ENCODE results near the gene KREMEN1. TPM values are rescaled to one million over a fixed set of nuclear protein-coding genes. Genes with fewer than 3 reads are reported as not detected.

Gene KREMEN1
- total and polyA plus RNA-seq, 9 of the 15 experiments (the other 6 are each of a cell fraction or from before 2014, with no cell fraction given) = 0.69 to 11.5 (median 4.3) TPM

DNA sequence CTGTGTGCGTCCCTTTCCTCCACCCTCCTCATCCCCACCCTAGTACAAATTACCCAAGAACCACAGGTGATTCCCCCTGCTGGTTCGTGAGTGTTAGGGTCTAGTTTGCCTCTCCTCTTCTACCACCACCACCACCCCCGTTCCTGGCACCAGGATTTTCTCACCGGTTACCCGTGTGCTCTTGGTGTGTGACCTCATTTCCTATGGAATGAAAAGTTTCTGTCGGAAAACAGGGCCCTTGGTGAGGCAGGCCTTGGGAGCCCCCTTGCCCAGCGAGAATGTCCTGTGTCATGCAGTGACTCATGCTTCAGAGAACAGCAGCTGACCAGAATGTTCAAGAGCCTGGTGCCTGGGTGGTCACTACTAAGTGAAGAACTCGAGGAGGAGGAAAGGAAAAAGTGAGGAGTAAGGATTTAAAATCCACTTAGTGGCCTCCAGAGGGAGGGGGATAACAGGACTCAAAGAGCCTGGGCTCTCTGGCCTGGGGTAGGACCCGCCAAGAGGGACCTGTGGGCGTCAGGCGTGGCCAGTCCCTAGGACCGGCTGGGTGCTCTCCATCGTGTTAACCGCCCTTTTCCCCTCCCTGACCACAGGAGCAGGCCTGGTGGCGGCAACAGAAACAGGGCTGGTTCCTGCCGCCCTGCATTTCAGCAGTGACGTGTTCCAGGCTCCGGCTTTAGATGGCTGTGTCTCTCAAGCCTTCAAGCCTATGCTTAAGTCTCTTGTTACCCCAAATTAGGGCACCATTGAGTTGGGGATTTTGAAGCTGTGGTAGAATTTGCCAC is 41.4 kb upstream of the KREMEN1 start (continued):
- TF ChIP-seq, protein P1, sequence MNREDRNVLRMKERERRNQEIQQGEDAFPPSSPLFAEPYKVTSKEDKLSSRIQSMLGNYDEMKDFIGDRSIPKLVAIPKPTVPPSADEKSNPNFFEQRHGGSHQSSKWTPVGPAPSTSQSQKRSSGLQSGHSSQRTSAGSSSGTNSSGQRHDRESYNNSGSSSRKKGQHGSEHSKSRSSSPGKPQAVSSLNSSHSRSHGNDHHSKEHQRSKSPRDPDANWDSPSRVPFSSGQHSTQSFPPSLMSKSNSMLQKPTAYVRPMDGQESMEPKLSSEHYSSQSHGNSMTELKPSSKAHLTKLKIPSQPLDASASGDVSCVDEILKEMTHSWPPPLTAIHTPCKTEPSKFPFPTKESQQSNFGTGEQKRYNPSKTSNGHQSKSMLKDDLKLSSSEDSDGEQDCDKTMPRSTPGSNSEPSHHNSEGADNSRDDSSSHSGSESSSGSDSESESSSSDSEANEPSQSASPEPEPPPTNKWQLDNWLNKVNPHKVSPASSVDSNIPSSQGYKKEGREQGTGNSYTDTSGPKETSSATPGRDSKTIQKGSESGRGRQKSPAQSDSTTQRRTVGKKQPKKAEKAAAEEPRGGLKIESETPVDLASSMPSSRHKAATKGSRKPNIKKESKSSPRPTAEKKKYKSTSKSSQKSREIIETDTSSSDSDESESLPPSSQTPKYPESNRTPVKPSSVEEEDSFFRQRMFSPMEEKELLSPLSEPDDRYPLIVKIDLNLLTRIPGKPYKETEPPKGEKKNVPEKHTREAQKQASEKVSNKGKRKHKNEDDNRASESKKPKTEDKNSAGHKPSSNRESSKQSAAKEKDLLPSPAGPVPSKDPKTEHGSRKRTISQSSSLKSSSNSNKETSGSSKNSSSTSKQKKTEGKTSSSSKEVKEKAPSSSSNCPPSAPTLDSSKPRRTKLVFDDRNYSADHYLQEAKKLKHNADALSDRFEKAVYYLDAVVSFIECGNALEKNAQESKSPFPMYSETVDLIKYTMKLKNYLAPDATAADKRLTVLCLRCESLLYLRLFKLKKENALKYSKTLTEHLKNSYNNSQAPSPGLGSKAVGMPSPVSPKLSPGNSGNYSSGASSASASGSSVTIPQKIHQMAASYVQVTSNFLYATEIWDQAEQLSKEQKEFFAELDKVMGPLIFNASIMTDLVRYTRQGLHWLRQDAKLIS (CRISPR knock-in tag; IDR thresholded peaks at IDR 0.05) = no peak
- TF ChIP-seq, protein P2, sequence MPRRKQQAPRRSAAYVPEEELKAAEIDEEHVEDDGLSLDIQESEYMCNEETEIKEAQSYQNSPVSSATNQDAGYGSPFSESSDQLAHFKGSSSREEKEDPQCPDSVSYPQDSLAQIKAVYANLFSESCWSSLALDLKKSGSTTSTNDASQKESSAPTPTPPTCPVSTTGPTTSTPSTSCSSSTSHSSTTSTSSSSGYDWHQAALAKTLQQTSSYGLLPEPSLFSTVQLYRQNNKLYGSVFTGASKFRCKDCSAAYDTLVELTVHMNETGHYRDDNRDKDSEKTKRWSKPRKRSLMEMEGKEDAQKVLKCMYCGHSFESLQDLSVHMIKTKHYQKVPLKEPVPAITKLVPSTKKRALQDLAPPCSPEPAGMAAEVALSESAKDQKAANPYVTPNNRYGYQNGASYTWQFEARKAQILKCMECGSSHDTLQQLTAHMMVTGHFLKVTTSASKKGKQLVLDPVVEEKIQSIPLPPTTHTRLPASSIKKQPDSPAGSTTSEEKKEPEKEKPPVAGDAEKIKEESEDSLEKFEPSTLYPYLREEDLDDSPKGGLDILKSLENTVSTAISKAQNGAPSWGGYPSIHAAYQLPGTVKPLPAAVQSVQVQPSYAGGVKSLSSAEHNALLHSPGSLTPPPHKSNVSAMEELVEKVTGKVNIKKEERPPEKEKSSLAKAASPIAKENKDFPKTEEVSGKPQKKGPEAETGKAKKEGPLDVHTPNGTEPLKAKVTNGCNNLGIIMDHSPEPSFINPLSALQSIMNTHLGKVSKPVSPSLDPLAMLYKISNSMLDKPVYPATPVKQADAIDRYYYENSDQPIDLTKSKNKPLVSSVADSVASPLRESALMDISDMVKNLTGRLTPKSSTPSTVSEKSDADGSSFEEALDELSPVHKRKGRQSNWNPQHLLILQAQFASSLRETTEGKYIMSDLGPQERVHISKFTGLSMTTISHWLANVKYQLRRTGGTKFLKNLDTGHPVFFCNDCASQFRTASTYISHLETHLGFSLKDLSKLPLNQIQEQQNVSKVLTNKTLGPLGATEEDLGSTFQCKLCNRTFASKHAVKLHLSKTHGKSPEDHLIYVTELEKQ (CRISPR knock-in tag; IDR thresholded peaks at IDR 0.05) = no peak
- TF ChIP-seq ZNF695 (CRISPR knock-in tag; IDR thresholded peaks at IDR 0.05) (no peak), ATF7 (IDR thresholded peaks at IDR 0.05) (peak; percentile 52; the same call in 1 of the 2 replicates), NCOA1 (IDR thresholded peaks at IDR 0.05; ENCODE audit: low read depth) (no peak), BCL6 (CRISPR knock-in tag; IDR thresholded peaks at IDR 0.05) (no peak), SNRNP70 (optimal IDR thresholded peaks at IDR 0.05; ENCODE audit: low read depth, low read length) (no peak), PHTF2 (CRISPR knock-in tag; IDR thresholded peaks at IDR 0.05) (no peak), SMARCE1 (IDR thresholded peaks at IDR 0.05) (peak; percentile 86), MTF1 (CRISPR knock-in tag; IDR thresholded peaks at IDR 0.05; ENCODE audit: borderline replicate concordance) (no peak), CC2D1A (IDR thresholded peaks at IDR 0.05) (no peak)
- TF ChIP-seq, protein P3, sequence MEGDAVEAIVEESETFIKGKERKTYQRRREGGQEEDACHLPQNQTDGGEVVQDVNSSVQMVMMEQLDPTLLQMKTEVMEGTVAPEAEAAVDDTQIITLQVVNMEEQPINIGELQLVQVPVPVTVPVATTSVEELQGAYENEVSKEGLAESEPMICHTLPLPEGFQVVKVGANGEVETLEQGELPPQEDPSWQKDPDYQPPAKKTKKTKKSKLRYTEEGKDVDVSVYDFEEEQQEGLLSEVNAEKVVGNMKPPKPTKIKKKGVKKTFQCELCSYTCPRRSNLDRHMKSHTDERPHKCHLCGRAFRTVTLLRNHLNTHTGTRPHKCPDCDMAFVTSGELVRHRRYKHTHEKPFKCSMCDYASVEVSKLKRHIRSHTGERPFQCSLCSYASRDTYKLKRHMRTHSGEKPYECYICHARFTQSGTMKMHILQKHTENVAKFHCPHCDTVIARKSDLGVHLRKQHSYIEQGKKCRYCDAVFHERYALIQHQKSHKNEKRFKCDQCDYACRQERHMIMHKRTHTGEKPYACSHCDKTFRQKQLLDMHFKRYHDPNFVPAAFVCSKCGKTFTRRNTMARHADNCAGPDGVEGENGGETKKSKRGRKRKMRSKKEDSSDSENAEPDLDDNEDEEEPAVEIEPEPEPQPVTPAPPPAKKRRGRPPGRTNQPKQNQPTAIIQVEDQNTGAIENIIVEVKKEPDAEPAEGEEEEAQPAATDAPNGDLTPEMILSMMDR (IDR thresholded peaks at IDR 0.05 in 2 of 3, conservative IDR thresholded peaks at IDR 0.05 in 1 of 3; ENCODE audit: insufficient read depth in 2 of 3, low read depth in 1 of 3, low read length in 3 of 3) = peak in 1 of 3 experiments; percentile 15; a peak in 1 of 6 replicates
- TF ChIP-seq, protein P4, sequence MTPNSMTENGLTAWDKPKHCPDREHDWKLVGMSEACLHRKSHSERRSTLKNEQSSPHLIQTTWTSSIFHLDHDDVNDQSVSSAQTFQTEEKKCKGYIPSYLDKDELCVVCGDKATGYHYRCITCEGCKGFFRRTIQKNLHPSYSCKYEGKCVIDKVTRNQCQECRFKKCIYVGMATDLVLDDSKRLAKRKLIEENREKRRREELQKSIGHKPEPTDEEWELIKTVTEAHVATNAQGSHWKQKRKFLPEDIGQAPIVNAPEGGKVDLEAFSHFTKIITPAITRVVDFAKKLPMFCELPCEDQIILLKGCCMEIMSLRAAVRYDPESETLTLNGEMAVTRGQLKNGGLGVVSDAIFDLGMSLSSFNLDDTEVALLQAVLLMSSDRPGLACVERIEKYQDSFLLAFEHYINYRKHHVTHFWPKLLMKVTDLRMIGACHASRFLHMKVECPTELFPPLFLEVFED (CRISPR knock-in tag; conservative IDR thresholded peaks at IDR 0.05) = no peak
